Liver (tissue), 3 donors: ENCODE data around the gene PDZD2.

Source experiments
- CTCF ChIP-seq: fragments of 150-350 bp; IDR thresholded peaks from 2 replicates; pipeline ENCODE4 v1.5.1; 2017; ENCODE audit warnings: improper control_type of control experiment, low read depth, low read length; ENCODE audit not compliant: missing input control
- FOXA1 ChIP-seq: IDR thresholded peaks from 2 replicates; pipeline ENCODE4 v1.6.1; 2016; ENCODE audit warnings: antibody characterized with exemption
- HNF4G ChIP-seq: IDR thresholded peaks from 2 replicates; pipeline ENCODE4 v1.6.1; 2016; ENCODE audit warnings: antibody characterized with exemption
- JUND ChIP-seq, 2 donors: IDR thresholded peaks; 2 replicates each; pipeline ENCODE4 v1.6.1; 2016; ENCODE audit warnings: antibody characterized with exemption in 2 of 2
- MAX ChIP-seq: IDR thresholded peaks from 2 replicates; pipeline ENCODE4 v1.6.1; 2016; ENCODE audit warnings: antibody characterized with exemption
- RAD21 ChIP-seq, 2 donors: IDR thresholded peaks; 2 replicates each; pipeline ENCODE4 v1.6.1; 2016; ENCODE audit warnings: antibody characterized with exemption in 2 of 2, mild to moderate bottlenecking in 2 of 2
- SP1 ChIP-seq: IDR thresholded peaks from 2 replicates; pipeline ENCODE4 v1.6.1; 2018; ENCODE audit warnings: antibody characterized with exemption, mild to moderate bottlenecking
- donor health status: healthy.
- donor health status: healthy.

GRCh38 chr5:31972558-31972957 is 333.6 kb downstream of the PDZD2 start:
- TF ChIP-seq CTCF (no peak), RAD21 (IDR thresholded peaks at IDR 0.05) (no peak), MAX (no peak), HNF4G (no peak), FOXA1 (no peak), JUND (IDR thresholded peaks at IDR 0.05) (no peak), SP1 (no peak)
